NCI-H1694 (cell line): ENCODE results near the gene PGF.

Source experiments
- DNase-seq: peaks from one replicate; lab custom pipeline; 2025; lab: John Stamatoyannopoulos, UW

The PGF gene

DNA sequence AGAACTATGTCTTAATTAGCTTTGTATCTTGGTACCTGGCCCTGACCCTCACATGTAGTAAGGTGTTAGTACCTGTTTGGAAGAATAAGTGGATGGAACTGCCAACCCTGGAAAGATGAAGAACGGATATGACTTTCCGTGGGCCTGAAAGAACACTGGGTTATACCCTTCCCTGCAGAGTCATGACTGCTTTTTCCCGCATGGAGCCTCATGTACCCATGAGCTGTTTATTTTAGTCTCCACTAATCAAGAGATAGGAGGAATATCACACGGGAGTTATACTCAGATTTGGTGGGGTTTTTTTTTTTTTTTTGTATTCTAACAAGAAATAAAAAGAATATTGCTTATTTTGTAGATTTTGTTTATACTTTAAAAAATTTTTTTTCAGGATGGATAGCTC, 57.8 kb downstream of the PGF start:
- no peak for DNase-seq

DNA sequence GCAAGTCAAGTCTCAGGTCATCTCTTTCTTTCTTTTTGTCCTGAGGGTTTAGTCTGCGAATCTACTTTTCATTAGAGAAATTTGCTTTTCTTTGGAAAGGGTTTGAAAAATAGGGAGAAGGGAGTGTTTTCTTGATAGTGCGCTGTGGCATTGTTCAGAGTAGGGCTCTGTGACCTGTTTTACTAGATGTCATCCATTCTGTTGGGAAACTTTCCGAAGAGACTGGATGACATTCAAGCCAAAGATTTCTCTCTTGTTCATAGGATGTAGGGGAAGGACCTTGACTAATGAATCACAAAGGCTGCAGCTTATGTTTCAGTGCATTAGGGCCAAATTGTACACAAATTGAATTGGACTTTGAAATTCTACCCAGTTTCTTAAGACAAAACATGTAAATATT, 59.0 kb downstream of the PGF start:
- no peak for DNase-seq

DNA sequence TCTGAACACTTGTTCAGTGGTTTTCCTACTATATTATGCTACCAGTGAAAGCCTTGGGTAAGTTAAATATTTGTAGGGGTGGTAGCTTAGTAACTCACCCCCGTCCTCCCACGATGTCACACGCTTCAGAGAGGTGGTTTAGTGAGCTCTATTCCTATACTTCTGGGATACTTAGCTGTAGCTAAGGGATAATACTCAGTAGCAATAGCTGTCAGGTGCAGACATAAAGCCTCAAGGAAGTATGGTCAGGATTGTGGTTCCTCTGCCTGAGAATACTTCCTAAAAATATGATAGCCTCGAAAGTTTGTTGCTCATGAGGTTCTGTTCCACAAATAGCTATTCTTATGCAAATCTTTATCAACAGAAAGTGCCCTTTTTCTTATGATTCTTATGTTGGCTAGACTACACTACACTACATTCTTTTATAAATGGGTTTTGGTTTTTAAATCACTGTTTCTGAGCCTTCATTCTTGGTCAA, 61.7 kb downstream of the PGF start:
- DNase-seq = no peak

DNA sequence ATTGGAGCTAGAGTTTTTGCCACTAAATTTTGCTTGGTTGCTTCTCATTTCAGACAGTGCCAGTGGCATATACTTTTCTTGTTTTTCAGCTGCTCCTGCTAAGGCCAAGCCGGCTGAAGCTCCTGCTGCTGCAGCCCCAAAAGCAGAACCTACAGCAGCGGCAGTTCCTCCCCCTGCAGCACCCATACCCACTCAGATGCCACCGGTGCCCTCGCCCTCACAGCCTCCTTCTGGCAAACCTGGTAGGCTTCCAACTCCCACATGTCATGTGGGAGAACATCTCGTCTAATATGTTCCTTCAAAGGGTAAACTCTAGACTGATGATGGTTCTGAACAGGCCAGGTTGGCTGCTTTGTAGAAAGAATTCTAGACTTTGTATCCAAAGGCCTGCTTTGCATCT, 62.7 kb downstream of the PGF start:
- no peak for DNase-seq

DNA sequence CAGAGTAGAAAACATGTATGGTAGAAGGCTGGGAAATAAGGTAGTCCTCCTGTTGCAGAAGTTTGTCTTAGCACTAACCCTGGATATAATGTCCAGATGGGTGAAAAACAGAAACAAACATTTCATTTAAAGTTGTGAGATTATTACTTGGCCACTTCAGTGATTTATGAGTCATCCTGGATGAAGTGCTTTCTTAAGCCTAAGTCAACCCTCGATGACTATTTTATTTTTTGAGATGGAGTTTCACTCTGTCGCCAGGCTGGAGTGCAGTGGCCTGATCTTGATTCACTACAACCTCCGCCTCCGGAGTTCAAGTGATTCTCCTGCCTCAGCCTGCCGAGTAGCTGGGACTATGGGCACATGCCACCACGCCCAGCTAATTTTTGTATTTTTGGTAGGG, 63.5 kb downstream of the PGF start:
- no peak for DNase-seq
